ENCODE results near the gene TTLL9.

- TF ChIP-seq CTCF (optimal IDR thresholded peaks at IDR 0.05 in 1 of 3, IDR thresholded peaks at IDR 0.05 in 1 of 3, conservative IDR thresholded peaks at IDR 0.05 in 1 of 3; ENCODE audit: extremely low read depth in 1 of 3, insufficient read depth in 2 of 3, low read length in 3 of 3) (no peak), EZH2 (IDR thresholded peaks at IDR 0.05; ENCODE audit: low read length) (no peak)
Measured at GRCh38 chr20:31969991-31970390, 99.6 kb downstream of the TTLL9 start.
